ENCODE data around the gene SNAP23.

SNAP23 gene

DNA sequence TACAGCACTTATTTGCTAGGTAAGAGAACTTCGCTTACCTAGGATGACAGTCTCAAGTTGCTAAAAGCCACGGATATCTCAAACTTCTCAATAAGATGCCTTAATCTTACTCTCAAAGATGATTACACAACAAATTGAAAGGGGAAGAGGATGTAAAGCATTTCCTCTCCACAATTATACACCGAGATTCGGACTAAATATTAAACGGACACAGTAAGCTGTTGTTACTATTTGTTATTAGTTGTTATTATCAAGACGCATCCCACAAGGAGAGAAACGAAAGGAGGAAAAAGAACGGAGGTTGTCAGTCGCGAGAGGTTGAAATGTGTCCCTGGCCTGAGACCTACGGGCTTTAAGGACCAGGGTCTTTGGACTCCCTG lies 5.2 kb upstream of the SNAP23 start:
- peak; percentile 23 for DNase-seq
- Histone ChIP-seq H3K4me1 (ENCODE audit: low read length) (peaks cover 12% of the 10 kb centered on the region; the same call in 1 of the 2 replicates), H3K9me3 (replicated peaks; ENCODE audit: insufficient read depth, low read length) (no peaks in the 10 kb centered on the region), H3F3A (ENCODE audit: insufficient read depth, low read length) (no peaks in the 10 kb centered on the region), H3K4me3 (ENCODE audit: low read length) (peak overlapping the region; percentile 80), H3K4me2 (ENCODE audit: low read depth, low read length) (peak overlapping the region; percentile 79), H3K36me3 (replicated peaks; ENCODE audit: insufficient read depth, low read length) (no peaks in the 10 kb centered on the region), H4K20me1 (ENCODE audit: insufficient read depth, low read length) (no peaks in the 10 kb centered on the region), H3K9ac (ENCODE audit: low read length) (peak overlapping the region; percentile 79), H2AFZ (ENCODE audit: low read length) (peak overlapping the region; percentile 84), H3K27me3 (replicated peaks; ENCODE audit: insufficient read depth, low read length) (no peaks in the 10 kb centered on the region), H3K27ac (ENCODE audit: low read length) (peak overlapping the region; percentile 57; the same call in 1 of the 2 replicates), H3K79me2 (ENCODE audit: low read length) (peaks cover 49% of the 10 kb centered on the region), H3K9me2 (replicated peaks; ENCODE audit: insufficient read depth, low read length) (no peaks in the 10 kb centered on the region)
- no peak for TF ChIP-seq EZH2phosphoT487 (IDR thresholded peaks at IDR 0.05; ENCODE audit: low read length)
- TF ChIP-seq, protein P1, sequence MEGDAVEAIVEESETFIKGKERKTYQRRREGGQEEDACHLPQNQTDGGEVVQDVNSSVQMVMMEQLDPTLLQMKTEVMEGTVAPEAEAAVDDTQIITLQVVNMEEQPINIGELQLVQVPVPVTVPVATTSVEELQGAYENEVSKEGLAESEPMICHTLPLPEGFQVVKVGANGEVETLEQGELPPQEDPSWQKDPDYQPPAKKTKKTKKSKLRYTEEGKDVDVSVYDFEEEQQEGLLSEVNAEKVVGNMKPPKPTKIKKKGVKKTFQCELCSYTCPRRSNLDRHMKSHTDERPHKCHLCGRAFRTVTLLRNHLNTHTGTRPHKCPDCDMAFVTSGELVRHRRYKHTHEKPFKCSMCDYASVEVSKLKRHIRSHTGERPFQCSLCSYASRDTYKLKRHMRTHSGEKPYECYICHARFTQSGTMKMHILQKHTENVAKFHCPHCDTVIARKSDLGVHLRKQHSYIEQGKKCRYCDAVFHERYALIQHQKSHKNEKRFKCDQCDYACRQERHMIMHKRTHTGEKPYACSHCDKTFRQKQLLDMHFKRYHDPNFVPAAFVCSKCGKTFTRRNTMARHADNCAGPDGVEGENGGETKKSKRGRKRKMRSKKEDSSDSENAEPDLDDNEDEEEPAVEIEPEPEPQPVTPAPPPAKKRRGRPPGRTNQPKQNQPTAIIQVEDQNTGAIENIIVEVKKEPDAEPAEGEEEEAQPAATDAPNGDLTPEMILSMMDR (IDR thresholded peaks at IDR 0.05; ENCODE audit: low read length): no peak
- TF ChIP-seq EZH2 (optimal IDR thresholded peaks at IDR 0.05; ENCODE audit: low read depth, low read length): no peak

DNA sequence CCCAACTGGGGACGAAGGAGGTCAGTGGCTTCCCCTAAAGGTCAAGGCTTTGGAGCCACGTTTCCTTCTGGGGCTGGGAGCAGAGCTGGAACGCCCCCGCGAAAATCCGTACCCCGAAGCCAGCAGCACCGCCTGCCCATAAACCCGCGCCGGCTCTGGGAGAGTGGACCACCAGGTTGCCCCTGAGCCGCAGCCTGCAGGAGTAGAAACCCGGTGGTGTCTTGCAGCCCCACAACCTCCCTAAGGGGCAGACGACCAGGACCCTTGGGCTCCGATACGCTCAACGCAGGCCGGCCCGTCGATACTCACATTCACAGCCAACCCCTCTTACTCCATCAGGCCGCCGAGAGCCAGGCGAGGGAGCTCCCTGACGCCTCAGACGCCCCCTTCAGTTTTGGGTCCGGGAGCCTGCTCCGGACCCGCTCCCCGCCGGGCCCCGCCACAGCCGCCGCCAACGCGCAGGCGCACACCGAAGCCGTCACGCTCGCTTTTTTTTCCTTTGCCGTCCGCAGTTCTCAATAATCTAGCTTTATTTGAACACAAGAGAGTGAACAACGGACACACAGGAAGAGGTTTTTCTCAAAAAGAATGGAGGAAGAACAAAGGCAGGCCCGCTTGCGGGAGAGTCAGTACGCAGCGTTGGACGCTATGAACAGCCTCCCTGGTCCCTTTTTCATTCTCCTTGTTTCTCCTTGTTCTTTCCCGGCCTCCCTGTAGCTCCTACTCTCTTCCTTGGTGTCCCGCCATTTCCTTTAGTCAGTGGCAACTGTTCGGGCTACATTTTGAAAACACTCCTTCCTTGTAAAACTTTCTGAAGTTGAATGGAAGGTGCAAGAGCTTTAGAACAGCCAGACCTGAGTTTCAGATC lies 4.5 kb upstream of the SNAP23 start, which contains the start of gene ZNF106:
ZNF106 (minus strand) TSS at position 471 of the 868 bp plus-strand sequence. CDS start 18,852 bp downstream, outside the sequence.
- H3K4me1 ChIP-seq (ENCODE audit: low read length): peaks cover 12% of the 10 kb centered on the region; the same call in 1 of the 2 replicates

DNA sequence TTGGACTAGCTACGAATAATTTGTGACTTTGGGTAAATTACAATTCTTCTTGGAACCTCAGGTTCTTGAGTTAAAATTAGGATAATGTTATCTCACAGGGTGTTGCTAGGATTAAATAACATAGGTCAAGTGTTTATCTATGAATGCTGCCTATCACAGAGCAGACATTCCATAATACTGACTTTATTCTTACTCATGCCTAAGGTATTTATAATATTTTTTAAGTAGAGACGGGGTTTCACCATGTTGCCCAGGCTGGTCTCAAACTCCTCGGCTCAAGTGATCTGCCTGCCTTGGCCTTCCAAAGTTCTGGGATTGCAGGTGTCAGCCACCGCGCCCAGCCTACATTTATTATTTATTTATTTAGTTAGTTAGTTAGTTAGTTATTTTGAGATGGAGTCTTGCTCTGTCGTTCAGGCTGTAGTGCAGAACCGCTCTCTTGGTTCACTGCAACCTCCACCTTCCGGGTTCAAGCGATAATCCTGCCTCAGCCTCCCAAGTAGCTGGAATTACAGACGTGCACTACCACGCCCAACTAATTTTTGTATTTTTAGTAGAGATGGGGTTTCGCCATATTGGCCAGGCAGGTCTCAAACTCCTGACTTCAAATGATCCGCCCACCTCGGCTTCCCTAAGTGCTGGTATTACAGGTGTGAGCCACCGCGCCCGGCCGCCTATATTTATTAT lies 3.8 kb upstream of the SNAP23 start:
- no peak for DNase-seq
- peak overlapping the region; percentile 57; the same call in 1 of the 2 replicates for H3K27ac ChIP-seq (ENCODE audit: low read length)
- no peaks in the 10 kb centered on the region for H4K20me1 ChIP-seq (ENCODE audit: insufficient read depth, low read length)
- peak overlapping the region; percentile 79 for H3K9ac ChIP-seq (ENCODE audit: low read length)
- H3K9me2 ChIP-seq (replicated peaks; ENCODE audit: insufficient read depth, low read length): no peaks in the 10 kb centered on the region
- H3K4me1 ChIP-seq (ENCODE audit: low read length): peaks cover 13% of the 10 kb centered on the region
- no peaks in the 10 kb centered on the region for H3F3A ChIP-seq (ENCODE audit: insufficient read depth, low read length)
- H3K79me2 ChIP-seq (ENCODE audit: low read length): peaks cover 49% of the 10 kb centered on the region
- H3K4me2 ChIP-seq (ENCODE audit: low read depth, low read length): peak overlapping the region; percentile 79
- no peak for TF ChIP-seq EZH2phosphoT487 (IDR thresholded peaks at IDR 0.05; ENCODE audit: low read length)
- TF ChIP-seq, protein P1 (IDR thresholded peaks at IDR 0.05; ENCODE audit: low read length): no peak
- no peak for TF ChIP-seq EZH2 (optimal IDR thresholded peaks at IDR 0.05; ENCODE audit: low read depth, low read length)
- peak overlapping the region; percentile 80 for H3K4me3 ChIP-seq (ENCODE audit: low read length)
- no peaks in the 10 kb centered on the region for H3K9me3 ChIP-seq (replicated peaks; ENCODE audit: insufficient read depth, low read length)
- peak overlapping the region; percentile 84 for H2AFZ ChIP-seq (ENCODE audit: low read length)
- H3K36me3 ChIP-seq (replicated peaks; ENCODE audit: insufficient read depth, low read length): no peaks in the 10 kb centered on the region
- H3K27me3 ChIP-seq (replicated peaks; ENCODE audit: insufficient read depth, low read length): no peaks in the 10 kb centered on the region

More for the DNA sequence above, 4.5 kb upstream of the SNAP23 start, which contains the start of gene ZNF106:
- Histone ChIP-seq H3K27ac (ENCODE audit: low read length) (peak within 1 kb of the TSS; percentile 57; the same call in 1 of the 2 replicates), H3K9me3 (replicated peaks; ENCODE audit: insufficient read depth, low read length) (no peaks in the 10 kb centered on the region), H3K4me2 (ENCODE audit: low read depth, low read length) (peak within 1 kb of the TSS; percentile 79), H3K79me2 (ENCODE audit: low read length) (peaks cover 48% of the 10 kb centered on the region), H3K9ac (ENCODE audit: low read length) (peak within 1 kb of the TSS; percentile 79), H3K36me3 (replicated peaks; ENCODE audit: insufficient read depth, low read length) (no peaks in the 10 kb centered on the region), H4K20me1 (ENCODE audit: insufficient read depth, low read length) (no peaks in the 10 kb centered on the region), H2AFZ (ENCODE audit: low read length) (peak within 1 kb of the TSS; percentile 84), H3K4me3 (ENCODE audit: low read length) (peak within 1 kb of the TSS; percentile 80), H3K27me3 (replicated peaks; ENCODE audit: insufficient read depth, low read length) (no peaks in the 10 kb centered on the region), H3K9me2 (replicated peaks; ENCODE audit: insufficient read depth, low read length) (no peaks in the 10 kb centered on the region), H3F3A (ENCODE audit: insufficient read depth, low read length) (no peaks in the 10 kb centered on the region)
- TF ChIP-seq EZH2phosphoT487 (IDR thresholded peaks at IDR 0.05; ENCODE audit: low read length): no peak
- TF ChIP-seq, protein P1 (IDR thresholded peaks at IDR 0.05; ENCODE audit: low read length): no peak
- TF ChIP-seq EZH2 (optimal IDR thresholded peaks at IDR 0.05; ENCODE audit: low read depth, low read length): no peak
- peak; percentile 94 for DNase-seq
